Osteoblast (primary cell): Measurements from ENCODE around the gene NHLH1. TPM values are rescaled to one million over a fixed set of nuclear protein-coding genes. Genes with fewer than 3 reads are reported as not detected.

Experiments
- DNase-seq: peaks from one replicate; pipeline ENCODE4 v3.0.0; 2011; ENCODE audit warnings: low spot score, mixed read lengths; ENCODE audit not compliant: insufficient read length; ENCODE audit errors: missing footprints
- H2AFZ ChIP-seq: 2 replicates; pipeline ENCODE4 v1.6.0; 2011; ENCODE audit warnings: mild to moderate bottlenecking, low read length
- H3K27ac ChIP-seq: 2 replicates; pipeline ENCODE4 v1.5.1; 2011; ENCODE audit warnings: mild to moderate bottlenecking, low read depth, low read length, moderate library complexity
- H3K27me3 ChIP-seq: 2 replicates; pipeline ENCODE4 v1.6.0; 2012; ENCODE audit warnings: mild to moderate bottlenecking, control low read depth, inconsistent platforms, low read length, moderate library complexity; ENCODE audit not compliant: insufficient read depth
- H3K36me3 ChIP-seq: 2 replicates; pipeline ENCODE4 v1.5.1; 2011; ENCODE audit warnings: mild to moderate bottlenecking, low read length, control low read depth, moderate library complexity; ENCODE audit not compliant: insufficient read depth
- H3K4me1 ChIP-seq: 2 replicates; pipeline ENCODE4 v1.5.1; 2011; ENCODE audit warnings: mild to moderate bottlenecking, low read length, control low read depth, moderate library complexity; ENCODE audit not compliant: insufficient read depth
- H3K4me2 ChIP-seq: 2 replicates; pipeline ENCODE4 v1.6.0; 2011; ENCODE audit warnings: mild to moderate bottlenecking, low read length; ENCODE audit not compliant: insufficient read depth
- H3K4me3 ChIP-seq: fragments of 200-600 bp; sonication (generic); 3 replicates; pipeline ENCODE4 v1.5.1; 2012; ENCODE audit warnings: mild to moderate bottlenecking, low read length, inconsistent platforms; ENCODE audit not compliant: insufficient read depth
- H3K79me2 ChIP-seq: 2 replicates; pipeline ENCODE4 v1.6.0; 2012; ENCODE audit warnings: mild to moderate bottlenecking, low read length, control low read depth, inconsistent platforms; ENCODE audit not compliant: insufficient read depth
- H3K9me3 ChIP-seq: 2 replicates; pipeline ENCODE4 v1.5.1; 2011; ENCODE audit warnings: low read depth, low read length, control low read depth
- H4K20me1 ChIP-seq: 2 replicates; pipeline ENCODE4 v1.6.0; 2012; ENCODE audit warnings: mild to moderate bottlenecking, low read length, control low read depth; ENCODE audit not compliant: insufficient read depth
- total RNA-seq: library from RNA; depleted of rRNA; stranded (reverse); fragments of >200 nt; gene quantifications from 2 replicates; pipeline ENCODE4 v1.2.3, GENCODE V29; 2012
- TF ChIP-seq, protein P1 (sequence below): IDR thresholded peaks from 2 replicates; pipeline ENCODE4 v1.5.1; 2011; ENCODE audit warnings: mild to moderate bottlenecking, low read depth, low read length, moderate library complexity; ENCODE audit errors: extremely low read depth

NHLH1 gene
- total RNA-seq, 1 donor: not detected

DNA sequence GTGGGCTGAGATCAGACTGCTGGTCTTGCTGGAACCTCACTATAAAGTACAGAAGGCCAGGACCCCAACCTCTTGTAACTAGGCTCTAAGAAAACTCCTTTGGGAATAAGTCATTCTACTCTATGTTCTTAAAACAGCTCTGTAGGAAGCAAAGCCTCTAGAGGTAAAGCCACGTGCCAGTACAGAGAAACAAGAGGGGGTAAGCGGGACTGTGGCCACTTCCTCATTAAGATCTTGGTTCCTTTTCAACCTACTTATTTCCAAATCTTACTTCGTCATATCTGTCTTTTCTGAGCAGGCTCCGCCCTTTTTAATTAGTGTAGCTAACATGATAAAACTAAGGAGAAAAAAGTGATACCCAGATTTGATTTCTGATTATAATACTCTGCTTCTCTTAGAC is 19.9 kb upstream of the NHLH1 start:
- TF ChIP-seq, protein P1, sequence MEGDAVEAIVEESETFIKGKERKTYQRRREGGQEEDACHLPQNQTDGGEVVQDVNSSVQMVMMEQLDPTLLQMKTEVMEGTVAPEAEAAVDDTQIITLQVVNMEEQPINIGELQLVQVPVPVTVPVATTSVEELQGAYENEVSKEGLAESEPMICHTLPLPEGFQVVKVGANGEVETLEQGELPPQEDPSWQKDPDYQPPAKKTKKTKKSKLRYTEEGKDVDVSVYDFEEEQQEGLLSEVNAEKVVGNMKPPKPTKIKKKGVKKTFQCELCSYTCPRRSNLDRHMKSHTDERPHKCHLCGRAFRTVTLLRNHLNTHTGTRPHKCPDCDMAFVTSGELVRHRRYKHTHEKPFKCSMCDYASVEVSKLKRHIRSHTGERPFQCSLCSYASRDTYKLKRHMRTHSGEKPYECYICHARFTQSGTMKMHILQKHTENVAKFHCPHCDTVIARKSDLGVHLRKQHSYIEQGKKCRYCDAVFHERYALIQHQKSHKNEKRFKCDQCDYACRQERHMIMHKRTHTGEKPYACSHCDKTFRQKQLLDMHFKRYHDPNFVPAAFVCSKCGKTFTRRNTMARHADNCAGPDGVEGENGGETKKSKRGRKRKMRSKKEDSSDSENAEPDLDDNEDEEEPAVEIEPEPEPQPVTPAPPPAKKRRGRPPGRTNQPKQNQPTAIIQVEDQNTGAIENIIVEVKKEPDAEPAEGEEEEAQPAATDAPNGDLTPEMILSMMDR: no peak
- Histone ChIP-seq H3K36me3 (peaks cover 50% of the 10 kb centered on the region), H3K27ac (no peak overlapping the region), H3K27me3 (no peaks in the 10 kb centered on the region), H2AFZ (no peak overlapping the region), H3K79me2 (peaks cover 52% of the 10 kb centered on the region), H3K4me2 (no peak overlapping the region), H3K4me3 (no peak overlapping the region), H4K20me1 (peaks cover 5% of the 10 kb centered on the region), H3K4me1 (peaks cover 3% of the 10 kb centered on the region), H3K9me3 (no peaks in the 10 kb centered on the region)
- no peak for DNase-seq

DNA sequence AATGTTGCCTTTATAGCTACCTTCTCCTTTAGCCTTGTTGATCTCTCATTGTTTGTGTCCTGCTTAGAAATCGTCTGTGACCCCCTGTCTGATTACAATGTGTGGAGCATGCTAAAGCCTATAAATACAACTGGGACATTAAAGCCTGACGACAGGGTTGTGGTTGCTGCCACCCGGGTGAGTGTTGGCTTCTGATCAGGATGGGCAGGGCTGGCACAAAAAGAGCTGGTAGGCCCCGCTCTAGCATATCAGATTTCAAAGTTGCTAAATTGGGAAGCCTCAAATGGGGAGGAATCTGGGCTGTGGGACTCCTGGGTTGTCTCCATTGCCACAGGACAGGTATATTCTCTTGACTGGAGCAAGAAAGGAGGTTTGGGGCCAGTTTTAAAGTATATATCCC is 15.2 kb upstream of the NHLH1 start:
- H3K27me3 ChIP-seq: no peaks in the 10 kb centered on the region
- peaks cover 84% of the 10 kb centered on the region for H3K36me3 ChIP-seq
- no peaks in the 10 kb centered on the region for H3K9me3 ChIP-seq
- H4K20me1 ChIP-seq: no peaks in the 10 kb centered on the region
- H2AFZ ChIP-seq: no peak overlapping the region
- DNase-seq: no peak
- no peak overlapping the region for H3K27ac ChIP-seq
- TF ChIP-seq, protein P1: no peak
- H3K4me2 ChIP-seq: no peak overlapping the region
- H3K4me3 ChIP-seq: no peak overlapping the region
- H3K4me1 ChIP-seq: no peaks in the 10 kb centered on the region
- H3K79me2 ChIP-seq: peaks cover 9% of the 10 kb centered on the region

DNA sequence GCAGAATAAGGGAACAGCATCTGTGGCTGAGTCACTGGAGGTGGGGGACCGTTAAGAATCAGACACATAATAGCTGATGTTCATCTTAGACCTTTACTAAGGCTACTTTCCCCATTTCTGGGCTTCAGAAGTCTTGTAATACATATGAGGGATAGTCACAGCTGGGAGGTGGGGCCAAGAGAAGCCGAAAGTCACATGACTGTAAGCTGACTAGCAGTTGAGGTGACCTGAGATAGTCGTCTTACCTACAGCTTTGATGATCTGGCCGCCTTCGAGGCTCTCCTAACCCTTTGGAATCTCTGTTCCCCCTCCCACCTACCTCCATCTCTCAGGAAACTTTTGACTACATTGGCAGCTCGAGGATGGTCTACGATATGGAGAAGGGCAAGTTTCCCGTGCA is 14.3 kb upstream of the NHLH1 start:
- Histone ChIP-seq H3K36me3 (peaks cover 88% of the 10 kb centered on the region), H3K4me2 (no peak overlapping the region)
- TF ChIP-seq, protein P1: no peak

DNA sequence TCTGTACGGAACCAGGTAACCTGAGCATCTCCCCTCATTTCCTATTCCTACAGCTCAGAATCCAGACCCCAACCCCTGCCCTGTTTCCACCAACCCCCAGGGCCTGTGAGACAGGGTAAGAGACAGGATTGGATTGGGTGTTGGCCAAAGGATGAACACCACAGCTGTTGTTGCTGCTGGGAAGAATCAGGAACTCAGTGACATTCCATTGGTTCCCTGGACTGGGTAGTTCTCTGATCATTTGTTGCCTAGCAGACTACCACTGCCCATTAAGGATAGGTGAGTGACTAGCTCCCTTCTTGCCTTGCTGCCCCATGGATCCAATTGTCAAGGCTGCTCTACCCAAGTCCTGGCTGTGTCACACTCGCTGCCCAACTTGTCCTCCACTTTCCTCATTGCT is 13.6 kb upstream of the NHLH1 start:
- Histone ChIP-seq H3K36me3 (peaks cover 90% of the 10 kb centered on the region), H2AFZ (no peak overlapping the region), H3K4me3 (no peak overlapping the region), H3K4me2 (no peak overlapping the region), H3K4me1 (no peaks in the 10 kb centered on the region), H3K27ac (no peak overlapping the region), H3K27me3 (no peaks in the 10 kb centered on the region), H3K9me3 (no peaks in the 10 kb centered on the region), H3K79me2 (peaks cover 2% of the 10 kb centered on the region), H4K20me1 (peaks cover 4% of the 10 kb centered on the region)
- no peak for DNase-seq
- TF ChIP-seq, protein P1: no peak

More for the DNA sequence above, 14.3 kb upstream of the NHLH1 start:
- Histone ChIP-seq H2AFZ (no peak overlapping the region), H3K4me1 (no peaks in the 10 kb centered on the region), H3K27ac (no peak overlapping the region), H3K27me3 (no peaks in the 10 kb centered on the region), H3K79me2 (peaks cover 5% of the 10 kb centered on the region), H3K4me3 (no peak overlapping the region), H3K9me3 (no peaks in the 10 kb centered on the region), H4K20me1 (no peaks in the 10 kb centered on the region)
- no peak for DNase-seq
